Karpas-422 (cell line): ENCODE measurements around the gene VPS50. TPM values are rescaled to one million over a fixed set of nuclear protein-coding genes. Genes with fewer than 3 reads are reported as not detected.

ENCODE experiments used
- DNase-seq: peaks from one replicate; pipeline ENCODE4 v3.0.0-alpha.2; 2015
- H2AFZ ChIP-seq: fragments of 200-600 bp; sonication (generic); 2 replicates; pipeline ENCODE4 v1.6.1; 2014; ENCODE audit warnings: antibody characterized with exemption, low read length, mixed read lengths
- H3K27ac ChIP-seq: fragments of 200-600 bp; sonication (generic); 2 replicates; pipeline ENCODE4 v1.5.1; 2014; ENCODE audit warnings: mild to moderate bottlenecking, low read length, moderate library complexity
- H3K27me3 ChIP-seq: fragments of 200-600 bp; sonication (generic); 2 replicates; pipeline ENCODE4 v1.6.1; 2014; ENCODE audit warnings: low read length, mixed read lengths
- H3K36me3 ChIP-seq: fragments of 200-600 bp; sonication (generic); 2 replicates; pipeline ENCODE4 v1.6.1; 2014; ENCODE audit warnings: low read length, mixed read lengths; ENCODE audit not compliant: insufficient read depth
- H3K4me1 ChIP-seq: fragments of 200-600 bp; sonication (generic); 2 replicates; pipeline ENCODE4 v1.6.1; 2014; ENCODE audit warnings: mild to moderate bottlenecking, low read length, mixed read lengths
- H3K4me2 ChIP-seq: fragments of 200-600 bp; sonication (generic); 2 replicates; pipeline ENCODE4 v1.6.1; 2014; ENCODE audit warnings: low read length, low read depth, mild to moderate bottlenecking; ENCODE audit not compliant: poor library complexity, severe bottlenecking
- H3K4me3 ChIP-seq: fragments of 200-600 bp; sonication (generic); 2 replicates; pipeline ENCODE4 v1.5.1; 2014; ENCODE audit warnings: mild to moderate bottlenecking, antibody characterized with exemption, low read length, mixed read lengths
- H3K79me2 ChIP-seq: fragments of 200-600 bp; sonication (generic); 2 replicates; pipeline ENCODE4 v1.6.1; 2014; ENCODE audit warnings: mild to moderate bottlenecking, low read length, mixed read lengths
- H3K9ac ChIP-seq: fragments of 200-600 bp; sonication (generic); 2 replicates; pipeline ENCODE4 v1.6.0; 2014; ENCODE audit warnings: low read length
- H3K9me2 ChIP-seq: fragments of 200-600 bp; sonication (generic), shearing (Covaris generic); replicated peaks from 2 replicates; pipeline ENCODE4 v1.6.0; 2014; ENCODE audit warnings: mild to moderate bottlenecking, low read length, moderate library complexity; ENCODE audit not compliant: insufficient read depth
- H3K9me3 ChIP-seq: fragments of 300-700, 200-600 bp; sonication (generic); 2 replicates; pipeline ENCODE4 v1.6.1; 2014; ENCODE audit warnings: low read length, mixed read lengths
- H4K20me1 ChIP-seq: fragments of 200-600 bp; sonication (generic); 2 replicates; pipeline ENCODE4 v1.6.1; 2014; ENCODE audit warnings: mild to moderate bottlenecking, antibody characterized with exemption, low read length, low read depth; ENCODE audit not compliant: insufficient read depth
- total RNA-seq: library from RNA; depleted of rRNA; stranded (reverse); fragments of >200 nt; shearing (Covaris generic); gene quantifications from 2 replicates; pipeline ENCODE4 v1.2.3, GENCODE V29; 2014; ENCODE audit warnings: low replicate concordance

Gene VPS50
- total RNA-seq, 1 experiment from 2014 or later, result 21.1 TPM

DNA sequence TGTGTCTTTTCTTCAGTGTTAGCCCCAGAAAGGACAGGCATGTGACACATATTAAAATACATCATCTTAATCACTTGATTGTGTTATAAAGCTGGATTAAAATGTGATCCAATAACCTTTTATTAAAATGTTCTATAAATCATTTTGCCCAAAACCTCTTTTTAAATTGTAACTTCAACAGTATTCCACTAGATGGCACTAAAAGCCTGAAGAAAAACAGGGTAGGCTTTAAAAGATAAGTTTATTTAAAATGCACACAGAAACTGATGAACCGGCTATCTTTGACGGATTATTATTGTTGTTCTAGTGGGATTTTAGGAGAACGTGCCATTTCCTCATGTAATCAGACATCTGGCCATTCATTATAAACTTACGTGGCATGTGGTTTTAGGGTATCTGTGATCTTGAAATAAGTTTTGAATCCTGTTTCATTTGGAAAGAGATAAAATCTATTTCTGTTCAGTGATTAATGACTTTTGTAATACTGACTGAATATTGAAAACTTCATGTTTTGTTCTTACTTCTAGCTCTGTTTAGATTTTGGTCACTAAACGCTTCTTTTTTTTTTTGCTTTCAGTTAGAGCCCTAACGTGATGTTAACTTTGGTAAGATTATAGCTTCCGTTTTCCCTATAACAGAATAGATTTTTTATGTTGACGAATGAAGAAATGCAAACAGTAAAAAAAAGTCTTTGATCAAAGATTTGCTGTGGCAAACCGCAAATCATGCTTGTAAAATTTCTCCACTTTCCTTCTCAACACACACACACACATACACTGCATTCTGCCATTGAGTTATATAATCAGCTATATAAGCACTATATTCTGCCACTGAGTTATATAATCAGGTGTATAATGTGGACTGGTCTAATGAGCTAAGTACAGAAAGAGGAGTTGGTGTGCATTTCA lies 13.6 kb downstream of the VPS50 start:
- peak; percentile 76 for DNase-seq
- Histone ChIP-seq H2AFZ (no peak overlapping the region), H3K9ac (no peak overlapping the region; the same call in 1 of the 2 replicates), H3K27me3 (no peaks in the 10 kb centered on the region), H3K79me2 (peaks cover 8% of the 10 kb centered on the region), H3K9me3 (no peaks in the 10 kb centered on the region), H3K4me3 (peak overlapping the region; percentile 22; the same call in 1 of the 2 replicates), H4K20me1 (peaks cover 11% of the 10 kb centered on the region; the same call in 1 of the 2 replicates), H3K4me1 (peaks cover 6% of the 10 kb centered on the region), H3K4me2 (peak overlapping the region; percentile 25), H3K27ac (no peak overlapping the region), H3K9me2 (no peaks in the 10 kb centered on the region), H3K36me3 (no peaks in the 10 kb centered on the region)

- H3K9ac ChIP-seq, result no peak overlapping the region
- no peak overlapping the region for H3K27ac ChIP-seq
Observed at GRCh38 chr7:93249491-93250148, 17.5 kb downstream of the VPS50 start.

DNA sequence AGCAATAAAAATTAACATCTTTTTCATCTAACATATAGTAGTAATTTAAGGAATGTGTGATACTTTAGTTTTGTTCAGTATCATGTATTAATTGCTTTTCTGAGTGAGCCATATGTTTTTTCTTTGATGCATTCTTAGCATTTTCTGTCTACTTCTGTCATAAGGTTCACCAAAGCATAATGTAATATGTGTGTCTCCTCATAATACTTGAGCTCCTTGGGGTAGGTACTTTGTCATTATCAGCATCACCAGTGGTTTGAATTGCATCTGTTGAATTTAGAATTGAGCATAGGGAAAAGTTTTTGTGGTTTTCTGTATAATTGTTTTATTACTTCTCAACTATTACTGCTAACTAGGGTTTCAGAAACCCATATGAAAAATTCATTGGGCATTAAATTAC lies 26.5 kb downstream of the VPS50 start:
- Histone ChIP-seq H3K27me3 (no peaks in the 10 kb centered on the region), H3K36me3 (no peaks in the 10 kb centered on the region)

More at GRCh38 chr7:93249491-93250148, 17.5 kb downstream of the VPS50 start:
- no peaks in the 10 kb centered on the region for H3K9me3 ChIP-seq
- DNase-seq, result no peak
- H3K27me3 ChIP-seq, result no peaks in the 10 kb centered on the region
- peaks cover 10% of the 10 kb centered on the region for H3K79me2 ChIP-seq
- no peak overlapping the region for H3K4me2 ChIP-seq
- H3K9me2 ChIP-seq, result no peaks in the 10 kb centered on the region
- H2AFZ ChIP-seq, result no peak overlapping the region
- peaks cover 6% of the 10 kb centered on the region for H3K4me1 ChIP-seq
- no peak overlapping the region for H3K4me3 ChIP-seq
- no peaks in the 10 kb centered on the region for H3K36me3 ChIP-seq
- 0 out of 2 replicates have a peak, but pooled peaks cover 6% of the 10 kb centered on the region for H4K20me1 ChIP-seq

GRCh38 chr7:93262535-93262934 lies 30.4 kb downstream of the VPS50 start:
- peaks cover 9% of the 10 kb centered on the region for H3K4me1 ChIP-seq
- no peaks in the 10 kb centered on the region for H3K27me3 ChIP-seq
- no peak overlapping the region for H2AFZ ChIP-seq
- H3K9ac ChIP-seq, result no peak overlapping the region
- H3K36me3 ChIP-seq, result no peaks in the 10 kb centered on the region
- no peak overlapping the region for H3K4me2 ChIP-seq
- no peaks in the 10 kb centered on the region for H3K9me2 ChIP-seq
- no peak overlapping the region for H3K27ac ChIP-seq
- no peaks in the 10 kb centered on the region for H4K20me1 ChIP-seq
- H3K4me3 ChIP-seq, result no peak overlapping the region
- no peaks in the 10 kb centered on the region for H3K9me3 ChIP-seq
- DNase-seq, result no peak
- H3K79me2 ChIP-seq, result no peaks in the 10 kb centered on the region

More for the DNA sequence above, 26.5 kb downstream of the VPS50 start:
- Histone ChIP-seq H3K9ac (no peak overlapping the region), H3K27ac (no peak overlapping the region), H2AFZ (no peak overlapping the region), H3K9me2 (no peaks in the 10 kb centered on the region), H3K4me2 (no peak overlapping the region), H3K79me2 (no peaks in the 10 kb centered on the region), H3K4me3 (no peak overlapping the region), H3K9me3 (no peaks in the 10 kb centered on the region), H4K20me1 (no peaks in the 10 kb centered on the region), H3K4me1 (peaks cover 9% of the 10 kb centered on the region)
- DNase-seq, result no peak

GRCh38 chr7:93265220-93265619 lies 33.1 kb downstream of the VPS50 start:
- DNase-seq, result no peak
- Histone ChIP-seq H3K4me3 (no peak overlapping the region), H3K4me2 (no peak overlapping the region), H3K79me2 (no peaks in the 10 kb centered on the region), H3K4me1 (peaks cover 10% of the 10 kb centered on the region), H3K9me2 (no peaks in the 10 kb centered on the region), H2AFZ (no peak overlapping the region), H4K20me1 (no peaks in the 10 kb centered on the region), H3K27ac (no peak overlapping the region), H3K27me3 (no peaks in the 10 kb centered on the region), H3K9me3 (no peaks in the 10 kb centered on the region), H3K36me3 (no peaks in the 10 kb centered on the region), H3K9ac (no peak overlapping the region)

DNA sequence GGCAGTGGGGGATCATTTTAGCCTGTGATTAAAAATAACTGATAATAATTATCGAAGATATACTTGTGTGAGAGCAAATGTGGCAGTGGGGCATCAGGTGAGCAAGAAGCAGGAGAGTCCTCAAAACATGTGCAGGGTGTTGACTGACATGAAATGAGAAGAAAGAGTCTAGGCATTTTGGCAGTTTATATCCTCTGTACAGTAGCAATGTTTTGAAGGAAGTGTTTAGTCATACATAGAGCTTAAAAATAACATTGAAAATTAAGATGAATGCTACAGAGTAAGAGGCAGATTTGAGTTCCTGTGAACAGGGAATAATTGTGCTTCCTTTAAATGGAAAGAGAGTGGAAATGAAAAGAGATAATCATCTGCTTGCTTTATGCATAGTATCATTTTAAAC lies 47.4 kb downstream of the VPS50 start:
- no peaks in the 10 kb centered on the region for H3K9me2 ChIP-seq
- no peaks in the 10 kb centered on the region for H3K27me3 ChIP-seq
- H3K4me2 ChIP-seq, result no peak overlapping the region

GRCh38 chr7:93284908-93285307 lies 52.7 kb downstream of the VPS50 start:
- Histone ChIP-seq H3K4me3 (no peak overlapping the region), H3K27me3 (no peaks in the 10 kb centered on the region), H3K36me3 (no peaks in the 10 kb centered on the region), H4K20me1 (no peaks in the 10 kb centered on the region), H3K9me2 (no peaks in the 10 kb centered on the region), H3K4me2 (no peak overlapping the region), H3K27ac (no peak overlapping the region), H3K79me2 (no peaks in the 10 kb centered on the region), H3K4me1 (no peaks in the 10 kb centered on the region), H3K9ac (no peak overlapping the region), H2AFZ (no peak overlapping the region), H3K9me3 (no peaks in the 10 kb centered on the region)
- no peak for DNase-seq

More for the DNA sequence above, 47.4 kb downstream of the VPS50 start:
- Histone ChIP-seq H3K36me3 (no peaks in the 10 kb centered on the region), H4K20me1 (no peaks in the 10 kb centered on the region), H3K4me1 (no peaks in the 10 kb centered on the region), H3K27ac (no peak overlapping the region), H3K9me3 (no peaks in the 10 kb centered on the region), H3K79me2 (no peaks in the 10 kb centered on the region), H3K4me3 (no peak overlapping the region), H3K9ac (no peak overlapping the region), H2AFZ (no peak overlapping the region)
- DNase-seq, result no peak

DNA sequence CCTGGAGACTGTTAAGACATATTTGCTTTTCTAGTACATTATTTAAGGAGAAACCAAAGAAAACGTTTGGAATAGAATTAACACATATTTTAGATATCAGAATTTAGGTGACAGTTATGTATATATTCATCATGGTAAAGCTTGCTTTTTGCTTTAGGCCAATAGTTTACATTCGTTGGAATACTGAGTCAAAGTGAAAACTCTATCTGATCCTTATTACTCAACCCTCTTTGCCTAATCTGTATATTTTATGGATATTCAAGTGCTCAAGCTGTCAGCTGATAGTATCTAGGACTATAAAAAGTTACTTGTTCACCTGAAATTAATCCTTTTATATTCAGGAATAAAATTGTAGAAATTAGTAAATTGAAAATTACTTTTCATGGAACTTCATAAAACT lies 61.1 kb downstream of the VPS50 start:
- H3K4me3 ChIP-seq, result no peak overlapping the region
- DNase-seq, result no peak
- no peaks in the 10 kb centered on the region for H4K20me1 ChIP-seq
- peaks cover 4% of the 10 kb centered on the region; the same call in 1 of the 2 replicates for H3K4me1 ChIP-seq
- no peak overlapping the region for H3K4me2 ChIP-seq
- H3K79me2 ChIP-seq, result no peaks in the 10 kb centered on the region
- H2AFZ ChIP-seq, result no peak overlapping the region
- no peaks in the 10 kb centered on the region for H3K36me3 ChIP-seq
- no peaks in the 10 kb centered on the region for H3K9me3 ChIP-seq
- H3K27ac ChIP-seq, result no peak overlapping the region
- H3K27me3 ChIP-seq, result no peaks in the 10 kb centered on the region
- H3K9ac ChIP-seq, result no peak overlapping the region
- H3K9me2 ChIP-seq, result no peaks in the 10 kb centered on the region
